Mucosa of rectum (tissue), 2 donors: ENCODE data around the gene FBN1.

Experiments used
- H3K27ac ChIP-seq, 2 donors: one replicate each; pipeline ENCODE4 v1.7.0; 2013; ENCODE audit warnings: inconsistent platforms in 2 of 2, low read depth in 2 of 2, low read length in 2 of 2
- H3K27me3 ChIP-seq, 2 donors: one replicate each; pipeline ENCODE4 v1.7.0; 2013; ENCODE audit warnings: low read length in 2 of 2; ENCODE audit not compliant: control insufficient read depth in 2 of 2, insufficient read depth in 2 of 2
- H3K36me3 ChIP-seq, 2 donors: one replicate each; pipeline ENCODE4 v1.7.0; 2013; ENCODE audit warnings: low read length in 2 of 2; ENCODE audit not compliant: control insufficient read depth in 2 of 2, insufficient read depth in 2 of 2
- H3K4me1 ChIP-seq, 2 donors: one replicate each; pipeline ENCODE4 v1.7.0; 2013; ENCODE audit warnings: low read length in 2 of 2, mild to moderate bottlenecking in 1 of 2; ENCODE audit not compliant: control insufficient read depth in 2 of 2, insufficient read depth in 2 of 2
- H3K4me3 ChIP-seq, 2 donors: one replicate each; pipeline ENCODE4 v1.7.0; 2013; ENCODE audit warnings: low read length in 2 of 2
- H3K9ac ChIP-seq, 2 donors: one replicate each; pipeline ENCODE4 v1.7.0; 2013; ENCODE audit warnings: low read length in 2 of 2, low read depth in 1 of 2, mild to moderate bottlenecking in 1 of 2
- H3K9me3 ChIP-seq, 2 donors: one replicate each; pipeline ENCODE4 v1.7.0; 2013; ENCODE audit warnings: low read length in 2 of 2; ENCODE audit not compliant: control insufficient read depth in 2 of 2
- donor health status: healthy.
- donor health status: Normal muscosa, but diverticular disease.

The FBN1 gene

GRCh38 chr15:48675436-48675835, 29.9 kb upstream of the FBN1 start:
- Histone ChIP-seq H3K9ac (no peak overlapping the region), H3K4me1 (no peaks in the 10 kb centered on the region), H3K4me3 (no peak overlapping the region), H3K27ac (no peak overlapping the region), H3K27me3 (no peaks in the 10 kb centered on the region), H3K36me3 (no peaks in the 10 kb centered on the region), H3K9me3 (no peaks in the 10 kb centered on the region)

DNA sequence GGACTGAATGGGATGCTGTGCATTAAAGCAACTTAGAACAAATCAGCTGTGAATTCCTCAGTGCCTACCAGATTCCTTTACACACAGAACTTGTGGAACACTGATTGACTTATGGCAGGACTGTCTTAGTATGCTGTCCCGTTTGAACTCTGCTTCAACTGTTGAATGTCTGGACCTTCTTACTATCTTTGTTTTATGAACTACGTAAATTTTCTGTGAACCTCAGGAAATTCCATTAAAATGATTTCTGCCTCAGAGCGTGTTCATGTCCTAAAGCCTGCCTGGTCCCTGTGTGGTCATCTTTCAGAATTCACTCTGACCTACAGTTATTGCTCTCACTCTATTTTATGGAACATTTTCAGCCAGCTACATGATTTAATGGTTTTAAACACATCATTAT, 29.4 kb upstream of the FBN1 start:
- Histone ChIP-seq H3K36me3 (no peaks in the 10 kb centered on the region), H3K27me3 (no peaks in the 10 kb centered on the region), H3K9me3 (no peaks in the 10 kb centered on the region), H3K27ac (no peak overlapping the region), H3K4me1 (no peaks in the 10 kb centered on the region), H3K4me3 (no peak overlapping the region), H3K9ac (no peak overlapping the region)

DNA sequence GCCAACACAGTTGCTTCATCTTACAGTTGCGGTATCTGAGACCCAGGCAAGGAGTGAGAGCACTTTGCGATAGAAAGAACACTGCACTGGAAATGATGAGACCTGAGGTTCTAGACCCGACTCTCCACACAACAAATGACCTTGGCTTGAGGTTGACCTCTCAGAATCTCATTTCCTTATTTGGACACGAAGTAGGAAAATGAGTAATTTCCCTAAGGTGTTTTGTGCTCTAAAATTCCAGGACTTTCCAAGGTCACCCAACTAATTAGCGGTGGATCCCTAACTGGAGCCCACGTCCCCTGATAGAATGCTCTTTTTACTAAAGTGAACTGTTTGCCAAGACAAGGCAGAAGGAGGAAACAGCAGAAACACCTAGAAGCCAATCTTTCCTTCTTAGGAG, 26.7 kb upstream of the FBN1 start:
- no peaks in the 10 kb centered on the region for H3K27me3 ChIP-seq
- no peak overlapping the region for H3K9ac ChIP-seq
- no peaks in the 10 kb centered on the region for H3K4me1 ChIP-seq
- no peaks in the 10 kb centered on the region for H3K36me3 ChIP-seq
- H3K27ac ChIP-seq = no peak overlapping the region
- no peaks in the 10 kb centered on the region for H3K9me3 ChIP-seq
- H3K4me3 ChIP-seq = no peak overlapping the region

DNA sequence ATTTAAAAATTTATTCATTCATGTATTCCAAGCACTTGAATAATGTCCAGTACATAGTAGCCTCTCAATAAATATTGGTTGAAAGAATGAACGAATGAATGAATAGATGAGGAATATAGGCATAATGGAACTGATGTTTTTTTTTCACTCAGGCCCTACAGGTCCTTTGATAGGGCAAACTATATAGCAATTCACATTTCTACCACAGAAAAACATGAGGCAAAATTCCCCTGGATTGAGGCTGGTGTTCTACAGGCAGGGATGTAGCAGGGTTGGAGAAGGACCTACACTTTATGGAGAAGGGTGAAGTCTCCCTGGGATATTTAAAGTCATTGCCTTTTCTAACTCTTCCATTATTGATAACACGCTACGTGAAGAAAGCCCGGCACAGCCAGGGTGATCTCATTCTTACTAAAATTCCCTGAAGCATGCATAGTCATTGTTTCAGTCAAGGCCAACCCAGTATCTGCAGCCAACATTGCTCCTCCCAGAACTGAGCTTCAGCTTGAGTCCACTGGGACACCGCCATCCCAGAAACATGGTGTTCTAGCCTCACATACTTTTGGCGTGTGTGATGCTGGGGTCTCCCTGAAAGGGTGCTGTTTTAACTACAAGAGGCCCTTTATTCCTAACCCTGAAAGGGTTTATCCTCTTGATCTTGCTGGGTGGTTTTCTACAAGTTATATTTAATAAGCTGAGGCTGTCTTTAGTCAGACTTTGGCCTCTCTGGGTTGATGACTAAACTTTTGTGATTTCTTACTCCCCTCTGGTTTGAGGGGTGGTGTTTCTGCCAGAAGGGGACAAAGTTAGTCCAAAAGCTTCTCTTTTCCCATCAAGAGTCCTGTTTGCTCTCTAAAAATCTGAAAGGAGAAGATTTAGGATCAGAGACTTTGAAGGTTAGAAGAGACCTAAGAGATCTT, 25.9 kb upstream of the FBN1 start:
- no peak overlapping the region for H3K9ac ChIP-seq
- no peaks in the 10 kb centered on the region for H3K27me3 ChIP-seq
- no peak overlapping the region for H3K27ac ChIP-seq
- H3K9me3 ChIP-seq = no peaks in the 10 kb centered on the region
- H3K4me1 ChIP-seq = no peaks in the 10 kb centered on the region
- no peak overlapping the region for H3K4me3 ChIP-seq
- no peaks in the 10 kb centered on the region for H3K36me3 ChIP-seq

DNA sequence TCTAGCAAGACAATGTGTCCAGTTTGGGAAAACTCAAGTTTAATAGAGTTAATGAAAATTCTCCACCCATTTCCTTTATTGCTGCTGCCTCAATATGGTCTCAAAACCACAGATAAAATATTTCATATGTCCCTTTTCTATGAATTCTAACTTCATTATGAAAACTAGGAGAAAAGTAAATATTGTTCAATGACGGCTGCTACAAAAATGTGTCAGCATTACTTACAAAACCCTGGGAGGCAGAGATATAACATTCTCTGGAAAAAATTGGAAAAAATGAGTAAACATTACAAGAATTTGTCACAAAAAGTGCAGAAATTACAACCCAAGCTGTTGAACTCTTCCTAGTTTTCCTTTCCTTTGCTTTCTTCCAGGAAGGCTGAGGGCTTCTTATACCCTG, 22.2 kb upstream of the FBN1 start:
- Histone ChIP-seq H3K9ac (no peak overlapping the region), H3K4me3 (no peak overlapping the region), H3K27ac (no peak overlapping the region), H3K9me3 (no peaks in the 10 kb centered on the region), H3K27me3 (no peaks in the 10 kb centered on the region), H3K4me1 (no peaks in the 10 kb centered on the region), H3K36me3 (no peaks in the 10 kb centered on the region)

- H3K4me1 ChIP-seq = no peaks in the 10 kb centered on the region
- no peak overlapping the region for H3K9ac ChIP-seq
- H3K27ac ChIP-seq = no peak overlapping the region
- no peak overlapping the region for H3K4me3 ChIP-seq
- H3K27me3 ChIP-seq = no peaks in the 10 kb centered on the region
- no peaks in the 10 kb centered on the region for H3K36me3 ChIP-seq
- H3K9me3 ChIP-seq = no peaks in the 10 kb centered on the region
Measured at GRCh38 chr15:48664436-48664835, 18.9 kb upstream of the FBN1 start.

GRCh38 chr15:48657950-48658591, 12.6 kb upstream of the FBN1 start:
- H3K27me3 ChIP-seq = no peaks in the 10 kb centered on the region
- no peak overlapping the region for H3K9ac ChIP-seq
- no peak overlapping the region for H3K4me3 ChIP-seq
- no peaks in the 10 kb centered on the region for H3K4me1 ChIP-seq
- no peak overlapping the region for H3K27ac ChIP-seq
- H3K9me3 ChIP-seq = no peaks in the 10 kb centered on the region
- no peaks in the 10 kb centered on the region for H3K36me3 ChIP-seq

DNA sequence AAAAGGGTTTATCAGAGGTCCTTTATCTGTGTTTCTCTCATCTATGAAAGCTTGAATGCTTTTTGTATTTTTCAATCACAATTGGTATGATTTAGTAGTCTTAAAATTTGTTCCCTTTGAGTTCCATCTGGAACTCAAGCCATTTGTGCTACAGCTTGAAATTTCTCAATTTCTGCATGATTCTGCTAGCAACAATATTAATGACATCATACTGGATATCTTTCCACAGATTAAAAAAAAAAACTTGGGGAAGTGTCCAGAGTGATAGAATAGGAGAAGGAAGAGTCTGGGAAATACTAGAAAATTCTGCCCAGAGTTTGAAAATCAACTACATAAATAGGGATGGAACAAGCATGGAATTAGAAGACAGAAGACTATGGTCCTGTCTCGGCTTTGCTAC, 9.3 kb upstream of the FBN1 start:
- no peaks in the 10 kb centered on the region for H3K4me1 ChIP-seq
- H3K9ac ChIP-seq = no peak overlapping the region
- no peak overlapping the region for H3K4me3 ChIP-seq
- H3K36me3 ChIP-seq = no peaks in the 10 kb centered on the region
- no peaks in the 10 kb centered on the region for H3K27me3 ChIP-seq
- H3K27ac ChIP-seq = no peak overlapping the region
- no peaks in the 10 kb centered on the region for H3K9me3 ChIP-seq

DNA sequence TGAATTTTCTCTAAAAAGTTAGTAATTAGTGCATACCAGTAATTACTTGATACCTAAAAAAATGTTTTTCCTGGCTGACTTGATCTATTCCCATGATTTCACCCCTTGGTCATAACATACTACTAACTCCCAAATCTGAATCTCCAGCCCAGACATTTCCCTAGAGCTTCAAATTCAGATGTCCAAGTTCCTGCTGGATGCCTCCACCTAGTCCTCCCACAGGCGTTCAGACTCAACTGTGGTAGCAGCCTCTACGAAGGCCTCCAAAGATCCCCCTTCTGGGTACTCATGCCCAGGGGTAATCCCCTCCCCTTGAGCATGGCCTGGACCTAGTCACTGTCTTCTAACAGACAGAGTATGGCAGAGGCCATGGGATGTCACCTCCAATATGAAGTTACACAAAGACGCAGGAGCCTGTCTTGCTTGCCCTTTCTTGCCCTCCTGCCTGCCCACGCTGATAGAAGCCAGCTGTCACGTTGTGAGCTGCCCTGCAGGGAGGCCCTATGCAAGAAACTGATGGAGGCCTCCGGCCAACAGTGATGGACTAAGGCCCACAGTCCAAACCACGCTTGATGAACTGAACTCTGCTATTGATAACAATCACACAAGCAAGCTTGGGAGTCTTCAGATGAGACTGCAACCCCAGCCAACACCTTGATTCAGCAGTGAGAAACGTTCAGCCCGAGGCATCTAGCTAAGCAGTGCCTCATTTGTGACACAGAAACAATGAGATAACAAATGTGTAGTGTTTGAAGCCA, 8.6 kb upstream of the FBN1 start:
- H3K9ac ChIP-seq = no peak overlapping the region
- no peaks in the 10 kb centered on the region for H3K27me3 ChIP-seq
- H3K4me3 ChIP-seq = no peak overlapping the region
- no peaks in the 10 kb centered on the region for H3K36me3 ChIP-seq
- no peaks in the 10 kb centered on the region for H3K4me1 ChIP-seq
- H3K9me3 ChIP-seq = no peaks in the 10 kb centered on the region
- no peak overlapping the region for H3K27ac ChIP-seq

- H3K27me3 ChIP-seq = no peaks in the 10 kb centered on the region
- no peaks in the 10 kb centered on the region for H3K9me3 ChIP-seq
- no peak overlapping the region for H3K4me3 ChIP-seq
- H3K27ac ChIP-seq = no peak overlapping the region
- no peaks in the 10 kb centered on the region for H3K36me3 ChIP-seq
- no peaks in the 10 kb centered on the region for H3K4me1 ChIP-seq
- no peak overlapping the region for H3K9ac ChIP-seq
Measured at GRCh38 chr15:48653216-48653615, 7.7 kb upstream of the FBN1 start.
